ENCODE data around the gene MLST8. TPM values are rescaled to one million over a fixed set of nuclear protein-coding genes. Genes with fewer than 3 reads are reported as not detected.

MLST8 gene
- total RNA-seq, 4 donors from 2014 or later: 33.1 to 48.8 (median 42.8) TPM

- H3K4me3 ChIP-seq: peak overlapping the region; percentile 81 to 99 (median 81)
- H3K9me3 ChIP-seq: no peaks in the 10 kb centered on the region
- WGBS, 2 donors: 7 to 13% methylated on average over 6 of the region's 22 CpGs
- no peak for DNase-seq
- H3K27me3 ChIP-seq: no peaks in the 10 kb centered on the region
- H3K36me3 ChIP-seq: peaks cover 4 to 23% (median 8%) of the 10 kb centered on the region in 3 donors
- intact Hi-C loops (cut with DNase I): no loop called here
- H3K4me1 ChIP-seq: peaks cover 12 to 45% (median 20%) of the 10 kb centered on the region in 3 donors
- TF ChIP-seq CTCF (IDR thresholded peaks at IDR 0.05) (peak in 1 of 6 experiments; percentile 25), POLR2A (IDR thresholded peaks at IDR 0.05) (no peak)
- H3K27ac ChIP-seq: peak overlapping the region; percentile 89 to 95 (median 94)
Measured at GRCh38 chr16:2223942-2224486, 18.8 kb downstream of the MLST8 start.

- 57 to 64% methylated on average over 7 to 8 of the region's 9 CpGs for WGBS, 2 donors
- no peak for DNase-seq
Measured at GRCh38 chr16:2226245-2226793, 21.1 kb downstream of the MLST8 start.

GRCh38 chr16:2226918-2227317 lies 21.7 kb downstream of the MLST8 start:
- TF ChIP-seq POLR2A (IDR thresholded peaks at IDR 0.05) (no peak), CTCF (IDR thresholded peaks at IDR 0.05) (no peak)
- no peaks in the 10 kb centered on the region for H3K9me3 ChIP-seq
- H3K36me3 ChIP-seq: peaks cover 22 to 53% (median 27%) of the 10 kb centered on the region in 3 donors
- 89 to 92% methylated on average over 6 of the region's 6 CpGs for whole genome bisulfite sequencing, 2 donors
- no peak overlapping the region for H3K4me3 ChIP-seq
- DNase-seq: no peak
- H3K4me1 ChIP-seq: peaks cover 12 to 65% (median 33%) of the 10 kb centered on the region in 3 donors
- H3K27me3 ChIP-seq: no peaks in the 10 kb centered on the region
- intact Hi-C loops (cut with DNase I): no loop called here
- H3K27ac ChIP-seq: no peak overlapping the region

More at GRCh38 chr16:2226245-2226793, 21.1 kb downstream of the MLST8 start:
- TF ChIP-seq POLR2A (IDR thresholded peaks at IDR 0.05) (no peak), CTCF (IDR thresholded peaks at IDR 0.05) (no peak)
- no peaks in the 10 kb centered on the region for H3K9me3 ChIP-seq
- H3K27me3 ChIP-seq: no peaks in the 10 kb centered on the region
- peaks cover 18 to 47% (median 21%) of the 10 kb centered on the region in 3 donors for H3K36me3 ChIP-seq
- no peak overlapping the region for H3K4me3 ChIP-seq
- peaks cover 12 to 59% (median 28%) of the 10 kb centered on the region in 3 donors for H3K4me1 ChIP-seq
- no peak overlapping the region for H3K27ac ChIP-seq
- intact Hi-C loops (cut with DNase I): no loop called here

- Histone ChIP-seq H3K4me1 (peaks cover 12 to 56% (median 33%) of the 10 kb centered on the region in 3 donors), H3K4me3 (no peak overlapping the region), H3K27ac (no peak overlapping the region), H3K27me3 (no peaks in the 10 kb centered on the region), H3K36me3 (peaks cover 34 to 66% (median 41%) of the 10 kb centered on the region in 3 donors), H3K9me3 (no peaks in the 10 kb centered on the region)
- DNase-seq: no peak
- 93 to 96% methylated on average over 8 of the region's 25 CpGs for WGBS, 2 donors
- intact Hi-C loops (cut with DNase I): no loop called here
- no peak for TF ChIP-seq POLR2A (IDR thresholded peaks at IDR 0.05)
- no peak for TF ChIP-seq CTCF (IDR thresholded peaks at IDR 0.05)
Measured at GRCh38 chr16:2228161-2228824, 23.0 kb downstream of the MLST8 start.

GRCh38 chr16:2229091-2229490 lies 23.8 kb downstream of the MLST8 start:
- no peaks in the 10 kb centered on the region for H3K9me3 ChIP-seq
- H3K4me3 ChIP-seq: no peak overlapping the region
- intact Hi-C loops (cut with DNase I): no loop called here
- H3K27ac ChIP-seq: no peak overlapping the region
- 94% methylated on average over 3 of the region's 12 CpGs; no CpG with 5 or more reads in 1 of the 2 donors for WGBS, 2 donors
- peaks cover 12 to 53% (median 33%) of the 10 kb centered on the region in 3 donors for H3K4me1 ChIP-seq
- no peak for TF ChIP-seq POLR2A (IDR thresholded peaks at IDR 0.05)
- TF ChIP-seq CTCF (IDR thresholded peaks at IDR 0.05): no peak
- H3K27me3 ChIP-seq: peaks cover 0 to 4% (median 0%) of the 10 kb centered on the region in 4 donors
- H3K36me3 ChIP-seq: peaks cover 41 to 74% (median 49%) of the 10 kb centered on the region in 3 donors
- DNase-seq: no peak
